HTR-8/SVneo (cell line): ENCODE data around the gene XPC.
A peak's percentile ranks its signal among the peaks of the same experiment; 100 is the strongest.

Experiments
- DNase-seq: peaks from one replicate; pipeline ENCODE4 v3.0.0; 2011; ENCODE audit warnings: low spot score, mixed read lengths; ENCODE audit not compliant: insufficient read length
- FAIRE-seq: peaks from 2 replicates; lab custom pipeline; 2011; peaks lifted over from hg19 to GRCh38; lab: Jason Lieb, UNC

XPC gene

DNA sequence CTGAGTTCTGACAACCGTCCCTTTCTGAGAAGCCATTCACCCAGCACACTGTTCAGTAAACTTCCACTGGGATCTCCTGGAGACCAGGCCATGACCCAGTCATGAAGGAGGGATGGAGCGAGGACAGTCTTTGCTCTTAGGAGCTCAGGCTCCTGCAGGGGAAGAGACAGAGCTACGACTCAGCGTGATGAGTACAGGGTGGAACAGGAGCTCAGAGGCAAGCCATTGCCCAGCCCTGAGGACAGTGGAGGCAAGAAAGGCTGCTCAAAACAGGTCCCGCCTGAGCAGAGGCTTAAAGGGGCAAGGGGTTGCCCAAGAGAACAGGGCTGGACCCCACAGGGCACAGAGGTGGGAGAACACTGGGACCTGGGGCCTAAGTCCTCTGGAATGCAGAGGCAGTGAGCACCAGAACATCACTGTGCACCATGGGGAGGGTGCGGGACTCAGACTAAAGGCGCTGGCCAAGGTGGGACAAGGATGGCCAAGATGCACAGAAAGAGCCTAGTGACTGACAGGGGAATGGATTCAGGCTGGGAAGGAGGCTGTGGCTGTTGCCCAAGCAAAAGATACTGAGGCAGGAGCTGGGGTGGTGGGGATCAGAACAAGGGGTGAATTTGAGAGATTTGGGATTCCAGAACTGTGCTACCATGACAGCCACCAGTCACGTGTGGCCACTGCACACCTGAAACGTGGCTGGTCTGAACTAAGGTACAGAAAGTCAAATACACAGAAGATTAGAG lies 27.7 kb downstream of the XPC start:
- DNase-seq (no peak), FAIRE-seq (no peak)

DNA sequence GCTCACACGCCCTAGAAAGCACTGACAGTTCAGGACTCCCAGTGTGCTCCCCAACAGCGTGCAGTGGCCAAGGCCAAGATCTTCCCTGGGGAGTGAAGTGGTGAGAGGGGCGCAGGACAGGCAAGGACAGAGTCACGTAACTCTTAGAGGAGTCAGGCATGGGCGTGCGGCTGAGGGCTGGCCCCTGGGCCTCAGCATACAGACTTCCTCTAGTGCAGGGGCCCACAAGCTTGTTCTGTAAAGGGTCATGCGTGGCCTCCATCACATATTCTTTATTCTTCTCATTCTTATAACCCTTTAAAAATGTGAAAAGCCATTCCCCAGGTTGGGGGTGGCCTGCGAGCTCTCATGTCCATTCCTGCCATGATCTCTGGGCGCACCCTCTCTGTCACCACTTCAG lies 28.3 kb downstream of the XPC start:
- no peak for FAIRE-seq
- DNase-seq, result no peak

DNA sequence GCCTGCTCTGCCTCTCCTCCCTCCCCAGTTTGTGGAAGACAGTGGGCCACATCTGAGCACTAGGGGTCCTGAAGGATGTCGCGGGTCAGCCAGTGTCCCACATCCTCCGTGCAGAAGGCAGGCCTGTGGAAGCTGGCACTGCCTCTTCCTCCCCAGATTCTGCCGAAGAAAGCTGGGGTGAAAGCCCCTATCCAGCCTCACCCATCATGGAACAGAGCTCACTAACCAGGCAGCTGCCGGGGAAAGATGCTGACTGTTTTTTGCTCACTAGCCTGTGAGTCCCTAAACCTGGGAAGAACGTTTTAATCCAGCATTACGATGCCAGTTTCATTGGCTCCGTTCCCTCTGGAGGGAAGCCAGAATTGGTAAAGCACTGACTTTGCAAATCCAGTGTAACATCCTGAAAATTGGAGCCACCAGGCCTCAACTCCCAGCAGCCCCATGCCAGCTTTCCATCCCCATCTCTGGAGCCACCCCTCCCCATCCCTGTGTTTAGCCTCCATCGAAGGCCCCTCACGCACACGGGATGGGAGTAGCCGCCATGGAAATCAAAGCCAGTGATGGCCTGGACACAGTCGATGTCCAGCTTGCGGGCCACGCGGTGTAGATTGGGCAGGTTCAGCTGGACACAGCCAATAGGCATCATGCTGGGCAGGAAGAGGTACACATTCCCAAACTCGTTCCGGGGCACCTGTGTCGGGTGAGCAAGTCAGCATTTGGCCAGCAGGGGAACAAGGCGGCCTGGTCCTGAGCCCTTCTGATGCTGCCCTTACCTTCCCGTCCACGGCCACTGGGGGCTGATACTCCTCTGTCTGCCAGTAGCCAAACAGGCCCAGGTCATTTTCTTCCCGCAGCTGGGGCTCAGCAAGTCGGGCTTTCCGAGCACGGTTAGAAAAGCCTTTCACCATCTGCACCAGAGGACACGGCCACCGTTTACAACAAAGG lies 30.1 kb downstream of the XPC start:
- DNase-seq (peak; percentile 28), FAIRE-seq (no peak)

DNA sequence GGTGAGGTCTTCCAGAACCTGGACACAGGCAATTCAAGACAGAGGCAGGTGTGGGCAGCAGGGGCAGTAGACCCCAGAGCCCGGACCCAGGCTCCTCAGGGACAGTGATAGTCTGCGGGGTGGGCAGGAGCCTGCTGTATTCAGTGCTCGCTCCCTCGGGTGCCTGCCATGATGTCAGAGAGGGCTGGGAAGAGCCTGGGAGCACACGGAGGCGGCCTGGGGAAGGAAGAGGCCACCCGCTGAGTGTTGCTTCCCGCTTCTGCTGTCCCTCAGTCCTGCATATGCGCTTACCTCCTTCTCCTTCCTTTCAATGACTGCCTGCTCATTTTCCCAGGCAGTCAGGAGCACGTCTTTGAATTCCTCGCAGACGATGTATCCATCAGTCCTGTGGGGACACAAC lies 30.8 kb downstream of the XPC start:
- no peak for DNase-seq
- FAIRE-seq, result no peak

DNA sequence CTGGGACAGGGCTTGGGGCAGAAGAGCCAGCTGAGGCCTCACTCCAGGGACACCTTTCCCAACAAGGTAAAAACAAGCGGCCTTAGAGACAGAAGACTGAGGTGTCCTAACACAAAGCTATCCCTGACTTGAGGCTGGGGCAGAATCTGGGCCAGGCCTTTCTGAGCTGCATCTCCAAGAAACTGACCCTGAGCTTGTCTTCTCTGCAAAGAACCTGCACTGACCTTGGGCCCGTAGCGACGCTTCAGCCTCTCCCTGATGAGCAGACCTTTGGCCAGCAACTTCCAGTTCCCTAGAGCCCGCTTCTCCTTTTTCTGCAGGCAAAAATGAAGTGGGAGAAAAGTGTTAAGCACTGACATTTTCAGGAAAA lies 31.4 kb downstream of the XPC start:
- no peak for FAIRE-seq
- no peak for DNase-seq

DNA sequence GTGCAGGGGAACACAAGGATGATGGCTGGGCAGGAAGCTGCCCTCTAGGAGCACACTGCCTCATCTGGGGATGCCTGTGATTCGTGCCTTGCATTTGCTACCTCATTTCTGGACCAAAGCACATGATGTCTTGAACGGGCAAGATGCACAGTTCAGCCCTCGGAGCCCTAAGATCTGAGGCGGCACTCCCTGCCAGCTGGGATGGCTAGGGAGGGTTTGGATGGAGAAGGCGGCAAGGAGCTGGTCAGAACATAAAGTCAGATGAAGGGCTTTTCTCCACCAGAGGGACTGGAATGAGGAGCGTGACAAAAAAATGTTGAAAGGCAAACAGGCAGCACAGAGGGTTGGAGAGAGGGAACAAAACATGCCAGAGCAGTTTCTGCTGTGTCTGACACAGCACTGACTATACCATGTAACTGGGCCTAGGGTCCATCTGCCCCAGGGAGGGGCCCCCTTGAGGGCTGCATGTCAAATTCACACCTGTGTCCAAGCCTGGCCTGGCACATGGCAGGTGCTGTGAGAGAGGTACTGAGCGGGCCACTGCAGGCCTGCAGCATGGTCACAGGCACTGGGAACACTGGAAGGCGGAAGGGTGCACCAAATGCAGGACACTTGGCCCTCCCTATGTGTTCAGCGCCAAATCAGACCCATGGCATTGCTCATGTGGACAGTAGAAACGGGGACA lies 31.9 kb downstream of the XPC start:
- FAIRE-seq, result no peak
- no peak for DNase-seq

DNA sequence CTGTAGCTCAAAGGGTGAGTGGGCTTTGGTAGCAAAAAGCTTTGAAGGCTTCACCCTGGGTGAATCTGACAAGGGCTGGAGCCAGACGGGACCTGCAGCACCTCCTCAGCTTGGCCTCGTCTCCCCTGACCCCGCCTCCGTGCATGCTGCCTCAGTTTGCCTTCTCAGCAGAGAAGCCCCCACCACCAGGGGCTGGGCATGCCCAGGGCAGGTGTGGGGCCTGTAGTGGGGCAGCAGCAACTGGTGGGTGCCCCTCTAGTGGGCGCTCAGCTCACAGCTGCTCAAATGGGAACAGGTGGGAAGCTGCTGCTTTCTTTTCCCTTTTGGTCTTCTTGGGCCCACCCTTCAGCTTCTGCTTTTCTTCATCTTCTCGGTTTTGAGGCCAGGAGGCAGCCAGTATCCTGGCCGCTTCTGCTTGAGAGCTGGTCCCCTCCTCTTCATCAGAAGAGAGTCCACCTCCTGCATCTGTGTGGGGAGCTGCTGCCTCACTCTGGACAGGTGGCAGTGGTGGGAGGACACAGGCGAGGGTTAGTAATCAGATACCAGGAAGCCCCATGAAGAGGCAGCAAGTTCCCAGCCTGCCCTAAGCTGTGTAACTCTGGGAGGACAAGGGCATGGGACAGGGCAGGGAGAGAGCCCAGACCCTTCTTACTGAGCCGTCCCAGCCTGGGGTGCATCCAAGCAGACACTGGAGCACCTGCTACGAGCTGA lies 32.6 kb downstream of the XPC start:
- no peak for DNase-seq
- no peak for FAIRE-seq

DNA sequence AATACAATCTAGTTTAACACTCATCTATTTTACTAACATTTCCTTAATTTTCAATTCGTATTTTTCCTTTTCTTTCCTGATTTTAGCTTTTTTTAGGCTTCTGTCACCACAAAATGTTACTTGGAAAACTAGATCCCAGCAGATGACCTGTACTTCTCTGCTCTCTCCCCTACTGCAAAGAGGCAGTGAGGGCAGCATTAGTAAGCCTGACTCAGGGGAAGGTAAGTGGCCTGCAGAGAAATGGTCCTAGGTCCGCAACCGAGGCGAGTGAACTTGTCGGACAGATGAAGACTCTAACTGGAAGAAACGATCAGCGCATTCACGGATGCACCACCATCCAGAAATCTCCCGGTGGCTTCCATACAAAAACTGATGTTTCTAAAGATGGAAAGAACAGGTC lies 33.2 kb downstream of the XPC start:
- DNase-seq (no peak), FAIRE-seq (no peak)

DNA sequence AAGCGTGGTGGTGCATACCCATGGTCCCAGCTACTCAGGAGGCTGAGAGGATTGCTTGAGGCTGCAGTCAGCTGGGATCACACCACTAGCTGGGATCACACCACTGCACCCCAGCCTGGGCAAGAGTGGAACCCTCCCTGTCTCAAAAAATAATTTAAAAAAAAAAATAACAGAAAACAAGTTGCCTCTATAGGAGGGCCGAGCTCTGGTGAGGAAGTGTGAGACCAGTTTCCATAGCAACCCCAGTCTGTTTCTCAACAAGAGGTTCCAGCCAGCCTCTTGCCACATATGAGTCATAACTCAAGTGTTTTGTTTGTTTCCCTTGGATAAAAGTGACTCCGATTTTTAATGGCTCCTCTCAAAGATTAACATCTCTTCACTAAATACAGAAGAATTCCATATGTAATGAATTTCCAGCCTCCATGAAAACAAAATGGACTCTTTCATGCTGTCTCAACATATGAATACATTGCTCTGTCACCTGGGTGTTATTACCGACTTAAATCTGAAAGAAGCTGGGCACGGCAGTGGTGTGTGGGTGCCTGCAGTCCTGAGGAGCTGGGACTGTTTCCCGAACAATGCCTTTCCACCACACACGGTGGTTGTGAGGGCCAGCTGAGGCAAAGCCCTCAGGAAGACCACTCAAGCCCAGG lies 33.9 kb downstream of the XPC start:
- peak; percentile 95 for DNase-seq
- peak; percentile 28 for FAIRE-seq

DNA sequence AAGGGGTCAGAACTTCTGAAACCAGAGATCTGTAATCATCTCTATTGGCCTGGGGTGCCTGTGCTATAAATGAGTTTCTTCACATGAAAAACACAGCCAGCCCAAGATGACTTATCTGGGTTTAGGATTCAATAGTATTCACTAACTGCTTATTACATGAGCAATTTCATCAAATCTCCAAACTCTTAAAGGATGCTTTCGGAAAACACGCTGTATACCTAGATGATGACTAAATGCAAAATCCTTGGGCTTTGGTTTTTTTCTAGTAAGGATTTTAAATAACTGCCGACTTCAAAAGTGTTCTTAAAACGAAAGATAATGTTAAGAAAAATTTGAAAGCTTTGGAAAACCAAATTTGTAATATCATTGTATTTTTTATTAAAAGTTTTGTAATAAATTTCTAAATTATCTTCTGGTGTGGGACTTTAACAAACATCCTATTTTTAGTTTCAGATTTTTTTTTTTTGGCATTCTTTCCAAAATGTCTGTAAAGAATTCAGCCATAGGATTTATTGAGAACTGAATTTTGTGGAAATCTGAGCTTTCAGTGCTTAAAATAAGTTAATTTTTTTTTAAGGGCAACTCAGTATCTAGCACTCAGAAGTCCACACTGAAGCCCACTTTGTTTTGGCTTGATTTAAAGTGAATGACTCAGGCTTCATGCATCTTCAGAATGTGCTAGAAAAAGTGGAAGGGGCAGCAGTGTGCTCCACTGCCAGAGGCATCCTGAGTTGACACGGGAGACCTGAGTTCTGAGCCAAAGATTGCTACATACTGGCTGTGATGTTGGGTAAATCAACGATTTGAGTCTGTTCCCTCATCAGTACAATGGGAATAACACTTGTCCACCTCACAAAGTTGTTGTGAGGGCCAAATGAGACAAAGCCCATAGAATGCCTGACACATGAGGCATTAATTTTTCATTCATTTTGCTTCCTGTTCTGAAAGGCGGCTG lies 34.9 kb downstream of the XPC start:
- DNase-seq, result peak; percentile 80

DNA sequence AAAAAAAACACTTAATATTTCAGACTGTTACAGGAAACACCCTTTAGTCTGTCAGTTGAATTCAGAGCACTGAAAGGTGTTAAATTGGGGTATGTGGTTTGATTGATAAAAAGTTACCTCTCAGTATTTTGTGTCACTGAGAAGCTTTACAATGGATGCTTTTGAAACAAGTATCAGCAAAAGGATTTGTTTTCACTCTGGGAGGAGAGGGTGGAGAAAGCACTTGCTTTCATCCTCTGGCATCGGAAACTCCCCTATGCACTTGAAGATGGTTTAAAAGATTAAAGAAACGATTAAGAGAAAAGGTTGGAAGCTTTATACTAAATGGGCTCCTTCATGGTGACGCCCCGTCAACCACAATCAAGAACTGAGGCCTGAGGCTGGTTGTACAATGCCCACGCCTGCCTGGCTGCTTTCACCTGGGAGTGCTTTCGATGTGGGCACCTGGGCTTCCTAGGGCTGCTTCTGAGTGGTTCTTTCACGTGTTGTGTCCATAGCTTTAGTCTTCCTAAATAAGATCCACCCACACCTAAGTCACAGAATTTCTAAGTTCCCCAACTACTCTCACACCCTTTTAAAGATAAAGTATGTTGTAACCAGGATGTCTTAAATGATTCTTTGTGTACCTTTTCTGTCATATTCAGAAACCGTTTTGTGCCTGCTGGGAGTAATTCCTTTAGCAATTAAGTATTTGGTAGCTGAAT lies 35.7 kb downstream of the XPC start:
- DNase-seq, result no peak
- FAIRE-seq, result no peak

More for the DNA sequence above, 34.9 kb downstream of the XPC start:
- peak; percentile 93 for FAIRE-seq

DNA sequence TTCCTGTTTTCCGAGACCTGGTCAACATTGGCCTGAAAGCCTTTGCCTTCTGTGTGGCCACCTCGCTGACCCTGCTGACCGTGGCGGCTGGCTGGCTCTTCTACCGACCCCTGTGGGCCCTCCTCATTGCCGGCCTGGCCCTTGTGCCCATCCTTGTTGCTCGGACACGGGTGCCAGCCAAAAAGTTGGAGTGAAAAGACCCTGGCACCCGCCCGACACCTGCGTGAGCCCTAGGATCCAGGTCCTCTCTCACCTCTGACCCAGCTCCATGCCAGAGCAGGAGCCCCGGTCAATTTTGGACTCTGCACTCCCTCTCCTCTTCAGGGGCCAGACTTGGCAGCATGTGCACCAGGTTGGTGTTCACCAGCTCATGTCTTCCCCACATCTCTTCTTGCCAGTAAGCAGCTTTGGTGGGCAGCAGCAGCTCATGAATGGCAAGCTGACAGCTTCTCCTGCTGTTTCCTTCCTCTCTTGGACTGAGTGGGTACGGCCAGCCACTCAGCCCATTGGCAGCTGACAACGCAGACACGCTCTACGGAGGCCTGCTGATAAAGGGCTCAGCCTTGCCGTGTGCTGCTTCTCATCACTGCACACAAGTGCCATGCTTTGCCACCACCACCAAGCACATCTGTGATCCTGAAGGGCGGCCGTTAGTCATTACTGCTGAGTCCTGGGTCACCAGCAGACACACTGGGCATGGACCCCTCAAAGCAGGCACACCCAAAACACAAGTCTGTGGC lies 36.6 kb downstream of the XPC start:
- FAIRE-seq, result no peak
- DNase-seq, result no peak

DNA sequence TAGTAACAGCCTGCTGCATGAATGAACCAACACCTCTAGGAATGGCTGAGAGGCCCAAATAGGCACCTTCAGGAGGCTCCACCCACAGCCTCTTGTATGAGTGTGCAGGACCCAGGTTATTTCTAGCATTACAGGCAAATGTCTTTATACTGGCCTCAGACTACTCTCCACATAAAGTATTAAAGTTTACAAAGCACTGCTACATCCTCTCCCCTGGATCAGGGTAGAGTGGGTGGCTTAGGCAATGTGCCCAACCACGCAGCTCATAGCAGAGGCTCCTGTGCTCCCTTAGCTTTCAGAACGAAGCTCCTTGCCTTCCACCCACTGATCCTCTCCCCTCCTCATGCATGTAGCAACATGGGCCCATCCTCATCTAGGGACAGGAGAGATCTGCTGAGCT lies 37.3 kb downstream of the XPC start:
- FAIRE-seq (no peak), DNase-seq (no peak)

DNA sequence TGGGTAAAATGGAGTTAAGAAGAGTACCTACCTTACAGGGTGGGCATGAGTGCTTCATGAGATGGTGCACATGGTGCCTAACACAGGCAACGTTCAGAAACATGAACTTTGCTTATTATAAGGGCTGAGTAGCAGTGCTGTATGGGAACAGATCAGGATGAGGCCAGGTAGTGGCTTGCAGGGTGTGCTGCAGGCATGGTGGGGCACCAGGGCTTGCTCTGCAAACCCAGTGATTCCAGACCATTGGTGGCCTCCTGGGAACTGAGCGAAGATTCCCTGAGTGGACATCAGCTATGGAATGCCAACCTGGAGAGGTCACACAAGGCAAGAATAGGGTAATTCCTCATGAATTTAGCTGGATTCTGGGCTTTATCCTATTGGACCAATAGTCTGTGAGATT lies 37.7 kb downstream of the XPC start:
- FAIRE-seq (no peak), DNase-seq (no peak)

DNA sequence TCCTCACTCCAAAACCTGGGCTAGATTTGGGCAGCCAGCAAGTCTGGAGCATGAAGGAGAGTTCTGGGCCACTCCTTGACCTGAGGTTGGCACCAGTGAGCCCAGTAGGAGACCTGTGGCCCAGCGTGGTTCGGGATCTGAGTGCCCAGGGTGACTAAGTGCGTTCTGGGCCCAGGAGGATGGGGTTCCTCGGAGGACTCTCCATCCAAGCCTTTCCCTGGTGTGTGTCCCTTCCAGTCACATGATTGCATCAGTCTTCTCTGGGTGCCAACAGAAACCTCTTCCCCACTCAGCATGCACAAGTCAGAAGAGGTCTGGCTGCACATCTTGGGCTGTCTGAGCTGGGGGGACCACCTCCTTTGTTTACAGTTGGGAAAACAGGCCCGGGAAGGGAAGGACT lies 38.6 kb downstream of the XPC start:
- no peak for FAIRE-seq
- no peak for DNase-seq

DNA sequence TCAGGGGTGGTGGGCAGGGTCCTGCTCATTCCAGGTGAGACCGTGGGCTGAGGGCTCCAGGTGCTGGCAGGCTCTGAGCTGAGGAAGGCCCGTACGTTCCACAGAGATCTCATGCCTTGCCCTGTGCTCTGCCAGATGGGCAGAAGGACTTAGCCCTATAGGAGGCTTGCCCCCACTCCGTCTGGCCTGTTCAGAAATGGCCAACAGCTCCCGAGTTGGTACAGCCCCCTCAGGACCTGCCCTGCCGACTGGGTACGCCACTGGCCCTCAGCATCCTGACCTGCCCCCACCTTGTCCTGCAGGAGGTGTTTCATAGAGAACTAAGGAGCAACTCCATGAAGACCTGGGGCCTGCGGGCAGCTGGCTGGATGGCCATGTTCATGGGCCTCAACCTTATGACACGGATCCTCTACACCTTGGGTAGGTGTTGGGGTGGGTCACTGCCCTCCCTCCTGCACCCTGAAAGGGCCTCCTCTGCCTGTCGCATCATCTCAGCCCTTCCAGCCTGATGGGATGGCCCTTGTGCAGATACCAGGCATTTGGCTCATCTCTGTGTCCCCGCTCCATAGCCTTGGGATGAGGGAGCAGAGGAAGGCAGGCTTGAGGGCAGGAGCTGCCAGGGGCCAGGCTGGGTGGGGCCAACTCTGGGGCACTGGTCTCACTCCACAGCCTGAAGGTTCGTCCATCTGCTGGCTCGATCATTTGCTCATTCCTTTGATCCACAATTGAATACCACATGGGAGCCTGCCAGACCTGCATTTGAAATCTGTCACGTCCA lies 39.3 kb downstream of the XPC start:
- FAIRE-seq, result no peak

More for the DNA sequence above, 39.3 kb downstream of the XPC start:
- no peak for DNase-seq
